Measurements from ENCODE around the gene BRF1.

BRF1 gene

GRCh38 chr14:105251920-105252319 is 48.9 kb downstream of the BRF1 start:
- Histone ChIP-seq H3K27ac (ENCODE audit: low read length) (no peak overlapping the region), H3K27me3 (ENCODE audit: insufficient read depth, low read length) (peaks cover 13% of the 10 kb centered on the region; the same call in 1 of the 2 replicates), H3K4me1 (ENCODE audit: insufficient read depth, low read length) (no peaks in the 10 kb centered on the region), H3K9ac (ENCODE audit: low read depth, low read length) (no peak overlapping the region), H3K36me3 (ENCODE audit: insufficient read depth, low read depth, low read length) (peaks cover 16% of the 10 kb centered on the region), H3K4me3 (ENCODE audit: low read length) (no peak overlapping the region), H3K9me3 (ENCODE audit: insufficient read depth, low read depth, low read length) (no peaks in the 10 kb centered on the region)

- H3K36me3 ChIP-seq (ENCODE audit: insufficient read depth, low read depth, low read length) = peaks cover 16% of the 10 kb centered on the region
- H3K9me3 ChIP-seq (ENCODE audit: insufficient read depth, low read depth, low read length) = no peaks in the 10 kb centered on the region
- H3K4me1 ChIP-seq (ENCODE audit: insufficient read depth, low read length) = no peaks in the 10 kb centered on the region
- no peak overlapping the region for H3K4me3 ChIP-seq (ENCODE audit: low read length)
- H3K9ac ChIP-seq (ENCODE audit: low read depth, low read length) = no peak overlapping the region
- peaks cover 13% of the 10 kb centered on the region; the same call in 1 of the 2 replicates for H3K27me3 ChIP-seq (ENCODE audit: insufficient read depth, low read length)
- no peak overlapping the region for H3K27ac ChIP-seq (ENCODE audit: low read length)
Measured at GRCh38 chr14:105250986-105251385, 49.8 kb downstream of the BRF1 start.

- H3K36me3 ChIP-seq (ENCODE audit: insufficient read depth, low read depth, low read length) = peaks cover 16% of the 10 kb centered on the region
- H3K4me3 ChIP-seq (ENCODE audit: low read length) = no peak overlapping the region
- peaks cover 13% of the 10 kb centered on the region; the same call in 1 of the 2 replicates for H3K27me3 ChIP-seq (ENCODE audit: insufficient read depth, low read length)
- H3K9ac ChIP-seq (ENCODE audit: low read depth, low read length) = no peak overlapping the region
- H3K9me3 ChIP-seq (ENCODE audit: insufficient read depth, low read depth, low read length) = no peaks in the 10 kb centered on the region
- no peak overlapping the region for H3K27ac ChIP-seq (ENCODE audit: low read length)
- H3K4me1 ChIP-seq (ENCODE audit: insufficient read depth, low read length) = no peaks in the 10 kb centered on the region
Measured at GRCh38 chr14:105250008-105250366, 50.8 kb downstream of the BRF1 start.

DNA sequence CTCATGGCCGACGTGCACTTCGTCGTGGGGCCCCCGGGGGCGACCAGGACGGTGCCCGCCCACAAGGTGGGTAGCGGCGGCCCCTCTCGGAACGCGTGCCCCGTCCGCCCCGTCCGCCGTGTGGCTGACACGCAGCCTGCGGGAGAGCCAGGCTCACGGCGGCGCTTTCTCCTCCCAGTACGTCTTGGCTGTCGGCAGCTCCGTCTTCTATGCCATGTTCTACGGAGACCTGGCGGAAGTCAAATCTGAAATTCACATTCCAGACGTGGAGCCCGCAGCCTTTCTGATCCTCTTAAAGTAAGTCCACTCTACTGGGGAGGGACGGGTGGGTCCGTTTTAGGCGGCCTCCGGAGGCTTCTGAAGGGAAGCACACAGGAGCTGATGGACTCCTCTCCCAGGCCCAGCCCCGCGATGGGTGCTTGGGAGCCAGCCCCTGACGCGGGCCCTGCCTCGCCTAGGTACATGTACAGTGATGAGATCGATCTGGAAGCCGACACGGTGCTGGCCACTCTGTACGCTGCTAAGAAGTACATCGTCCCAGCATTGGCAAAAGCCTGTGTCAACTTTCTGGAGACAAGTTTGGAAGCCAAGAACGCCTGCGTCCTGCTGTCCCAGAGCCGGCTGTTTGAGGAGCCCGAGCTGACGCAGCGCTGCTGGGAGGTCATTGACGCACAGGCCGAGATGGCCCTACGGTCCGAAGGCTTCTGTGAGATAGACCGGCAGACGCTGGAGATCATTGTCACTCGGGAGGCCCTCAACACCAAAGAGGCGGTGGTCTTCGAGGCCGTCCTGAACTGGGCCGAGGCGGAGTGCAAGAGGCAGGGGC is 51.4 kb downstream of the BRF1 start:
- Histone ChIP-seq H3K27me3 (ENCODE audit: insufficient read depth, low read length) (peaks cover 13% of the 10 kb centered on the region; the same call in 1 of the 2 replicates), H3K4me1 (ENCODE audit: insufficient read depth, low read length) (no peaks in the 10 kb centered on the region), H3K36me3 (ENCODE audit: insufficient read depth, low read depth, low read length) (peaks cover 16% of the 10 kb centered on the region), H3K27ac (ENCODE audit: low read length) (no peak overlapping the region), H3K9me3 (ENCODE audit: insufficient read depth, low read depth, low read length) (no peaks in the 10 kb centered on the region), H3K9ac (ENCODE audit: low read depth, low read length) (no peak overlapping the region; the same call in 1 of the 2 replicates), H3K4me3 (ENCODE audit: low read length) (peak overlapping the region; percentile 57; the same call in 1 of the 2 replicates)

DNA sequence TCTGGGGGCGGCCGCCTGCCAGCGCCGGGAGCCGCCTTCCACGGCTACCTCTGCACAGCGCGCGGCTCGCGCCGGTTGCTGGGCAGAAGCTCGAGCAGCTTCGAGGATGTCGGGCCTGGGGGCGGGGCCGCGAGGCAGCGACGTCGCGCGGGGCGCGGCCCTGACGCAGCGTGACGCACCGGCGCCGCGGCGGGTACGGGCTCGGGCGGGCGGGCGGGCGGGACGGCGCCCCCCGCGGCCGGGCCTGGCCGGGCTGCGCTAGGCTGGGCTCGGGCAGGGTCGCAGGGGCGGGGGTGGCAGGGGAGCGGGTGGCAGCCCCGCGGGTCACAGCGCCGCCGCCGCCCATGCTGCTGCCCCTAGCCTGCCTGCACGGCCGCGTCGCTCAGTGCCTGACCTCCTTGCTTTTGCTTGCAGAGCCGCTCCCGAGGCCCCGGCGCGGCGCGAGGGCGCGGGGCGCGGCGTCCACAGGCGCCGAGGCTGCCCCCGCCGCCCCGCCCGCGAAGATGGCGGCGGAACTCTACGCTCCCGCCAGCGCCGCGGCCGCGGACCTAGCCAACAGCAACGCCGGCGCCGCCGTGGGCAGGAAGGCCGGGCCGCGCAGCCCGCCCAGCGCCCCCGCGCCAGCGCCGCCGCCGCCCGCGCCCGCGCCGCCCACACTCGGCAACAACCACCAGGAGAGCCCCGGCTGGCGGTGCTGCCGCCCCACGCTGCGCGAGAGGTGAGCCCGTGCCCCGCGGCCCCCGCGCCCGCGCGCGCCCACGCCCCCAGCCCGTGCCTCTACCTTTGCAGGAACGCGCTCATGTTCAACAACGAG is 52.2 kb downstream of the BRF1 start, which contains the start of gene BTBD6:
BTBD6 (plus strand) TSS at position 166 of the 814 bp plus-strand sequence; CDS start at position 345, 179 bp downstream.
- Histone ChIP-seq H3K27me3 (ENCODE audit: insufficient read depth, low read length) (peaks cover 13% of the 10 kb centered on the region; the same call in 1 of the 2 replicates), H3K9ac (ENCODE audit: low read depth, low read length) (peak within 1 kb of the TSS; percentile 34; the same call in 1 of the 2 replicates), H3K4me3 (ENCODE audit: low read length) (peak within 1 kb of the TSS; percentile 72), H3K27ac (ENCODE audit: low read length) (no peak within 1 kb of the TSS), H3K9me3 (ENCODE audit: insufficient read depth, low read depth, low read length) (no peaks in the 10 kb centered on the region), H3K36me3 (ENCODE audit: insufficient read depth, low read depth, low read length) (peaks cover 16% of the 10 kb centered on the region), H3K4me1 (ENCODE audit: insufficient read depth, low read length) (no peaks in the 10 kb centered on the region)

- H3K4me1 ChIP-seq (ENCODE audit: insufficient read depth, low read length) = no peaks in the 10 kb centered on the region
- peak overlapping the region; percentile 72 for H3K4me3 ChIP-seq (ENCODE audit: low read length)
- no peaks in the 10 kb centered on the region for H3K9me3 ChIP-seq (ENCODE audit: insufficient read depth, low read depth, low read length)
- peak overlapping the region; percentile 34; the same call in 1 of the 2 replicates for H3K9ac ChIP-seq (ENCODE audit: low read depth, low read length)
- H3K36me3 ChIP-seq (ENCODE audit: insufficient read depth, low read depth, low read length) = peaks cover 16% of the 10 kb centered on the region
- H3K27ac ChIP-seq (ENCODE audit: low read length) = no peak overlapping the region
- H3K27me3 ChIP-seq (ENCODE audit: insufficient read depth, low read length) = peaks cover 13% of the 10 kb centered on the region; the same call in 1 of the 2 replicates
Measured at GRCh38 chr14:105247715-105248367, 53.0 kb downstream of the BRF1 start.

GRCh38 chr14:105247026-105247425 is 53.8 kb downstream of the BRF1 start:
- H3K9ac ChIP-seq (ENCODE audit: low read depth, low read length) = no peak overlapping the region
- no peaks in the 10 kb centered on the region for H3K9me3 ChIP-seq (ENCODE audit: insufficient read depth, low read depth, low read length)
- H3K36me3 ChIP-seq (ENCODE audit: insufficient read depth, low read depth, low read length) = peaks cover 15% of the 10 kb centered on the region

GRCh38 chr14:105244334-105244733 is 56.5 kb downstream of the BRF1 start:
- H3K4me3 ChIP-seq (ENCODE audit: low read length) = no peak overlapping the region
- H3K9me3 ChIP-seq (ENCODE audit: insufficient read depth, low read depth, low read length) = no peaks in the 10 kb centered on the region
- H3K4me1 ChIP-seq (ENCODE audit: insufficient read depth, low read length) = no peaks in the 10 kb centered on the region
- no peak overlapping the region for H3K9ac ChIP-seq (ENCODE audit: low read depth, low read length)
- H3K27me3 ChIP-seq (ENCODE audit: insufficient read depth, low read length) = peaks cover 10% of the 10 kb centered on the region; the same call in 1 of the 2 replicates
- no peak overlapping the region for H3K27ac ChIP-seq (ENCODE audit: low read length)
- no peaks in the 10 kb centered on the region for H3K36me3 ChIP-seq (ENCODE audit: insufficient read depth, low read depth, low read length)

More at GRCh38 chr14:105247026-105247425, 53.8 kb downstream of the BRF1 start:
- peaks cover 13% of the 10 kb centered on the region; the same call in 1 of the 2 replicates for H3K27me3 ChIP-seq (ENCODE audit: insufficient read depth, low read length)
- H3K4me1 ChIP-seq (ENCODE audit: insufficient read depth, low read length) = no peaks in the 10 kb centered on the region
- H3K27ac ChIP-seq (ENCODE audit: low read length) = no peak overlapping the region
- no peak overlapping the region for H3K4me3 ChIP-seq (ENCODE audit: low read length)

GRCh38 chr14:105241641-105242040 is 59.2 kb downstream of the BRF1 start:
- no peaks in the 10 kb centered on the region for H3K4me1 ChIP-seq (ENCODE audit: insufficient read depth, low read length)
- no peak overlapping the region for H3K27ac ChIP-seq (ENCODE audit: low read length)
- no peaks in the 10 kb centered on the region for H3K9me3 ChIP-seq (ENCODE audit: insufficient read depth, low read depth, low read length)
- no peaks in the 10 kb centered on the region for H3K27me3 ChIP-seq (ENCODE audit: insufficient read depth, low read length)
- H3K36me3 ChIP-seq (ENCODE audit: insufficient read depth, low read depth, low read length) = no peaks in the 10 kb centered on the region
- no peak overlapping the region for H3K4me3 ChIP-seq (ENCODE audit: low read length)
- no peak overlapping the region for H3K9ac ChIP-seq (ENCODE audit: low read depth, low read length)

- no peaks in the 10 kb centered on the region for H3K4me1 ChIP-seq (ENCODE audit: insufficient read depth, low read length)
- no peaks in the 10 kb centered on the region for H3K9me3 ChIP-seq (ENCODE audit: insufficient read depth, low read depth, low read length)
- H3K4me3 ChIP-seq (ENCODE audit: low read length) = no peak overlapping the region
- H3K27ac ChIP-seq (ENCODE audit: low read length) = no peak overlapping the region
- H3K9ac ChIP-seq (ENCODE audit: low read depth, low read length) = no peak overlapping the region
- H3K27me3 ChIP-seq (ENCODE audit: insufficient read depth, low read length) = no peaks in the 10 kb centered on the region
- no peaks in the 10 kb centered on the region for H3K36me3 ChIP-seq (ENCODE audit: insufficient read depth, low read depth, low read length)
Measured at GRCh38 chr14:105240811-105241576, 59.8 kb downstream of the BRF1 start.

Data from iPS-20b (cell line).